ENCODE data around the gene AP5B1. TPM values are rescaled to one million over a fixed set of nuclear protein-coding genes. Genes with fewer than 3 reads are reported as not detected.
A peak's percentile ranks its signal among the peaks of the same experiment; 100 is the strongest.
"Not testable (repeated sequence)": the region's sequence is repeated elsewhere in the genome, so short reads cannot be mapped to it uniquely, and the experiment has no call there.

Gene AP5B1
- total RNA-seq, 1 experiment from 2014 or later, result 13.2 TPM

- no peak for DNase-seq (ENCODE audit: low spot score)
Measured at GRCh38 chr11:65767406-65767805, 13.4 kb downstream of the AP5B1 start.

- peak; percentile 62 for DNase-seq (ENCODE audit: low spot score)
Measured at GRCh38 chr11:65766535-65766934, 14.2 kb downstream of the AP5B1 start.

GRCh38 chr11:65764434-65764833, 16.3 kb downstream of the AP5B1 start:
- DNase-seq (ENCODE audit: low spot score), result no peak

- not testable (repeated sequence) for DNase-seq (ENCODE audit: low spot score)
Measured at GRCh38 chr11:65762816-65763215, 18.0 kb downstream of the AP5B1 start.

GRCh38 chr11:65762169-65762568, 18.6 kb downstream of the AP5B1 start:
- DNase-seq (ENCODE audit: low spot score), result not testable (repeated sequence)

GRCh38 chr11:65745049-65745448, 35.7 kb downstream of the AP5B1 start:
- DNase-seq (ENCODE audit: low spot score), result no peak

- DNase-seq (ENCODE audit: low spot score), result no peak
Measured at GRCh38 chr11:65744699-65745042, 36.1 kb downstream of the AP5B1 start.

- DNase-seq (ENCODE audit: low spot score), result no peak
Measured at GRCh38 chr11:65744026-65744698, 36.6 kb downstream of the AP5B1 start.

- DNase-seq (ENCODE audit: low spot score), result no peak
Measured at GRCh38 chr11:65743681-65744025, 37.1 kb downstream of the AP5B1 start.

GRCh38 chr11:65742353-65742752, 38.4 kb downstream of the AP5B1 start:
- no peak for DNase-seq (ENCODE audit: low spot score)

- DNase-seq (ENCODE audit: low spot score), result no peak
Measured at GRCh38 chr11:65741185-65741584, 39.6 kb downstream of the AP5B1 start.

- no peak for DNase-seq (ENCODE audit: low spot score)
Measured at GRCh38 chr11:65739022-65739421, 41.8 kb downstream of the AP5B1 start.

- DNase-seq (ENCODE audit: low spot score), result no peak
Measured at GRCh38 chr11:65736810-65737209, 44.0 kb downstream of the AP5B1 start.

GRCh38 chr11:65735111-65735510, 45.7 kb downstream of the AP5B1 start:
- not testable (repeated sequence) for DNase-seq (ENCODE audit: low spot score)

- no peak for DNase-seq (ENCODE audit: low spot score)
Measured at GRCh38 chr11:65730461-65730860, 50.3 kb downstream of the AP5B1 start.

- DNase-seq (ENCODE audit: low spot score), result no peak
Measured at GRCh38 chr11:65727865-65728264, 52.9 kb downstream of the AP5B1 start.

GRCh38 chr11:65726660-65727059, 54.1 kb downstream of the AP5B1 start:
- DNase-seq (ENCODE audit: low spot score), result no peak

Other genes with a start within 250 kb of the AP5B1 start
- gene LTBP3, start 222.6 kb downstream of the AP5B1 start, total RNA-seq (2014; rRNA removed; shearing (Covaris generic)), result 13.2 and 25.6 TPM in 2 replicates
- gene ZNRD2, start 210.5 kb downstream of the AP5B1 start, total RNA-seq (2014; rRNA removed; shearing (Covaris generic)), result 46.9 and 57.0 TPM in 2 replicates
- 39.2 and 62.8 TPM in 2 replicates for gene FAM89B, start 208.4 kb downstream of the AP5B1 start, total RNA-seq (2014; rRNA removed; shearing (Covaris generic))
- 50.1 and 83.3 TPM in 2 replicates for gene EHBP1L1, start 204.9 kb downstream of the AP5B1 start, total RNA-seq (2014; rRNA removed; shearing (Covaris generic))
- 0.86 TPM in 1 of 2 replicates, not detected in the other for gene KCNK7, start 185.2 kb downstream of the AP5B1 start, total RNA-seq (2014; rRNA removed; shearing (Covaris generic))
- 38.2 and 39.2 TPM in 2 replicates for gene MAP3K11, start 166.8 kb downstream of the AP5B1 start, total RNA-seq (2014; rRNA removed; shearing (Covaris generic))
- gene PCNX3, start 165.2 kb downstream of the AP5B1 start, total RNA-seq (2014; rRNA removed; shearing (Covaris generic)), result 19.6 and 20.1 TPM in 2 replicates
- 10.4 and 19.5 TPM in 2 replicates for gene SIPA1, start 142.9 kb downstream of the AP5B1 start, total RNA-seq (2014; rRNA removed; shearing (Covaris generic))
- 24.9 and 29.7 TPM in 2 replicates for gene RELA, start 118.1 kb downstream of the AP5B1 start, total RNA-seq (2014; rRNA removed; shearing (Covaris generic))
- gene KAT5, start 68.7 kb downstream of the AP5B1 start, total RNA-seq (2014; rRNA removed; shearing (Covaris generic)), result 26.1 and 37.3 TPM in 2 replicates
- 81.0 and 84.7 TPM in 2 replicates for gene RNASEH2C, start 60.2 kb downstream of the AP5B1 start, total RNA-seq (2014; rRNA removed; shearing (Covaris generic))
- not detected in 2 replicates for gene OVOL1, start 6.1 kb upstream of the AP5B1 start, total RNA-seq (2014; rRNA removed; shearing (Covaris generic))
- gene SNX32, start 53.0 kb upstream of the AP5B1 start, total RNA-seq (2014; rRNA removed; shearing (Covaris generic)), result not detected in 2 replicates
- 1,263 and 1,396 TPM in 2 replicates for gene CFL1, start 77.2 kb upstream of the AP5B1 start, total RNA-seq (2014; rRNA removed; shearing (Covaris generic))
- gene MUS81, start 79.5 kb upstream of the AP5B1 start, total RNA-seq (2014; rRNA removed; shearing (Covaris generic)), result 27.1 and 35.3 TPM in 2 replicates
- 48.5 and 56.8 TPM in 2 replicates for gene EFEMP2, start 91.8 kb upstream of the AP5B1 start, total RNA-seq (2014; rRNA removed; shearing (Covaris generic))
- gene CTSW, start 98.9 kb upstream of the AP5B1 start, total RNA-seq (2014; rRNA removed; shearing (Covaris generic)), result 0.79 and 1.8 TPM in 2 replicates
- 131 and 171 TPM in 2 replicates for gene FIBP, start 107.5 kb upstream of the AP5B1 start, total RNA-seq (2014; rRNA removed; shearing (Covaris generic))
- gene CCDC85B, start 109.7 kb upstream of the AP5B1 start, total RNA-seq (2014; rRNA removed; shearing (Covaris generic)), result 27.3 and 28.0 TPM in 2 replicates
- 71.3 and 109 TPM in 2 replicates for gene FOSL1, start 119.4 kb upstream of the AP5B1 start, total RNA-seq (2014; rRNA removed; shearing (Covaris generic))
- gene C11orf68, start 138.1 kb upstream of the AP5B1 start, total RNA-seq (2014; rRNA removed; shearing (Covaris generic)), result 22.2 and 27.3 TPM in 2 replicates
- gene DRAP1, start 138.4 kb upstream of the AP5B1 start, total RNA-seq (2014; rRNA removed; shearing (Covaris generic)), result 259 and 262 TPM in 2 replicates
- gene TSGA10IP, start 164.5 kb upstream of the AP5B1 start, total RNA-seq (2014; rRNA removed; shearing (Covaris generic)), result not detected in 2 replicates
- gene SART1, start 180.8 kb upstream of the AP5B1 start, total RNA-seq (2014; rRNA removed; shearing (Covaris generic)), result 35.8 and 54.8 TPM in 2 replicates
- gene EIF1AD, start 221.2 kb upstream of the AP5B1 start, total RNA-seq (2014; rRNA removed; shearing (Covaris generic)), result 45.6 and 54.5 TPM in 2 replicates
- gene BANF1, start 221.5 kb upstream of the AP5B1 start, total RNA-seq (2014; rRNA removed; shearing (Covaris generic)), result 53.2 and 72.3 TPM in 2 replicates
- not detected in 2 replicates for gene CST6, start 231.0 kb upstream of the AP5B1 start, total RNA-seq (2014; rRNA removed; shearing (Covaris generic))
- gene CATSPER1, start 245.5 kb upstream of the AP5B1 start, total RNA-seq (2014; rRNA removed; shearing (Covaris generic)), result 0.29 and 0.41 TPM in 2 replicates

All from A172 (cell line).